Stimulated activated CD8-positive, alpha-beta memory T cell treated with anti-CD3 and anti-CD28 coated beads, Interleukin-2, amount 100 ng/mL, for 1 hour (primary cell): ENCODE measurements around the gene MUC13.
"Not testable (repeated sequence)": the region's sequence is repeated elsewhere in the genome, so short reads cannot be mapped to it uniquely, and the experiment has no call there.

Experiments used
- DNase-seq, 2 donors: peaks; one replicate each; pipeline ENCODE4 v3.0.0-alpha.2; 2020; ENCODE audit warnings: low read depth in 2 of 2

Gene MUC13

GRCh38 chr3:124934577-124934976 is at the start of gene MUC13:
Gene MUC13, minus strand, starts transcription at chr3:124934751. Its CDS starts 39 bp downstream, at chr3:124934712.
- DNase-seq, result no peak

GRCh38 chr3:124982855-124983254 is 48.3 kb upstream of the MUC13 start:
- DNase-seq, result no peak

- no peak for DNase-seq
Observed at GRCh38 chr3:124981472-124981871, 46.9 kb upstream of the MUC13 start.

GRCh38 chr3:124978627-124979026 is 44.1 kb upstream of the MUC13 start:
- no peak for DNase-seq

GRCh38 chr3:124976383-124976782 is 41.8 kb upstream of the MUC13 start:
- no peak for DNase-seq

- DNase-seq, result no peak
Observed at GRCh38 chr3:124974691-124975090, 40.1 kb upstream of the MUC13 start.

GRCh38 chr3:124973290-124973689 is 38.7 kb upstream of the MUC13 start:
- DNase-seq, result no peak

- DNase-seq, result no peak
Observed at GRCh38 chr3:124972457-124972856, 37.9 kb upstream of the MUC13 start.

- no peak for DNase-seq
Observed at GRCh38 chr3:124969963-124970722, 35.6 kb upstream of the MUC13 start.

GRCh38 chr3:124969190-124969589 is 34.6 kb upstream of the MUC13 start:
- no peak for DNase-seq

- no peak for DNase-seq
Observed at GRCh38 chr3:124967964-124968363, 33.4 kb upstream of the MUC13 start.

- DNase-seq, result no peak
Observed at GRCh38 chr3:124966521-124967445, 32.2 kb upstream of the MUC13 start.

- no peak for DNase-seq
Observed at GRCh38 chr3:124965413-124965812, 30.9 kb upstream of the MUC13 start.

GRCh38 chr3:124964387-124964786 is 29.8 kb upstream of the MUC13 start:
- DNase-seq, result no peak

- no peak for DNase-seq
Observed at GRCh38 chr3:124963755-124964154, 29.2 kb upstream of the MUC13 start.

GRCh38 chr3:124962403-124962940 is 27.9 kb upstream of the MUC13 start:
- no peak for DNase-seq

GRCh38 chr3:124960698-124961097 is 26.1 kb upstream of the MUC13 start:
- DNase-seq, result no peak

- DNase-seq, result no peak
Observed at GRCh38 chr3:124960105-124960504, 25.6 kb upstream of the MUC13 start.

GRCh38 chr3:124957951-124958350 is 23.4 kb upstream of the MUC13 start:
- DNase-seq, result not testable (repeated sequence)

- DNase-seq, result no peak
Observed at GRCh38 chr3:124952282-124952855, 17.8 kb upstream of the MUC13 start.

GRCh38 chr3:124951511-124952281 is 17.1 kb upstream of the MUC13 start:
- no peak for DNase-seq
